OCI-LY3 (cell line): Measurements from ENCODE around the gene PDLIM1.

Experiments
- CTCF ChIP-seq: fragments of 200-600, 300-600 bp; sonication (generic); IDR thresholded peaks from 2 replicates; pipeline ENCODE4 v1.5.1; 2014; ENCODE audit warnings: antibody characterized with exemption, low read length, low read depth
- EZH2phosphoT487 ChIP-seq: fragments of 200-600 bp; shearing (Covaris generic); IDR thresholded peaks from 2 replicates; pipeline ENCODE4 v1.6.1; 2018; ENCODE audit warnings: antibody characterized with exemption, mixed run types, low read depth

GRCh38 chr10:95276367-95277200 lies 14.2 kb downstream of the PDLIM1 start:
- TF ChIP-seq CTCF (no peak), EZH2phosphoT487 (no peak)
